Epidermal melanocyte (primary cell): Measurements from ENCODE around the gene PSG2.
"Not testable (repeated sequence)": the region's sequence is repeated elsewhere in the genome, so short reads cannot be mapped to it uniquely, and the experiment has no call there.

Source experiments
- DNase-seq: peaks from one replicate; pipeline ENCODE4 v3.0.0; 2011; ENCODE audit warnings: low spot score; ENCODE audit not compliant: insufficient read length

PSG2 gene

GRCh38 chr19:43082601-43083000 is at the start of gene PSG2:
Gene PSG2 (minus strand): TSS chr19:43082701. CDS start chr19:43082569, 132 bp downstream.
- DNase-seq = not testable (repeated sequence)

DNA sequence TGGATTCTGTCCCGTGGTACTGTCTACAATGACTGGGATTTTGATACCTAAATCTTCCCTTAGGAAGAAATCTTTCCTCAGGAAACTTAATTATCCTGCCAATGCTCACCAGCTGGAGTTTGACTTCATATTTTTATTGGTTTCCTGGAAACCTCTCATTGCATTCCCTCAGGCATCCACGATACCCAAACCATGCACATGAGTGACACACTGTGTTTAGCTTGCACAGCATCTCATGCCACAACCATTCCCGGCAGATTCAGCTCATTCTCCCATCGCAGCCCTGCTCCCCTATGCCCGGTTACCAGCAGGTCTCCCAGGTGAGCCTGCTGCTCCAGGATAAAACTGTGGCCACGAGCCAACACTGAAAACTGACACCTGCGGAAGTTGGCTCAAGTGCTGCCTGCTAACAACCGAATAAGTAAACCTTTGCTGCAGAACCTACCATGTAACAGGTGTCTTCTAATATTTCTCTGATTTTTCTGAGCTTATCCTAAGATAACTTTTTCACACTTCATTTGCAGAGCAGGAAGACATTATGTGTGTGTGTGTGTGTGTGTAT is 48.9 kb upstream of the PSG2 start:
- DNase-seq = not testable (repeated sequence)

- DNase-seq = not testable (repeated sequence)
Observed at GRCh38 chr19:43129197-43129596, 46.7 kb upstream of the PSG2 start.

DNA sequence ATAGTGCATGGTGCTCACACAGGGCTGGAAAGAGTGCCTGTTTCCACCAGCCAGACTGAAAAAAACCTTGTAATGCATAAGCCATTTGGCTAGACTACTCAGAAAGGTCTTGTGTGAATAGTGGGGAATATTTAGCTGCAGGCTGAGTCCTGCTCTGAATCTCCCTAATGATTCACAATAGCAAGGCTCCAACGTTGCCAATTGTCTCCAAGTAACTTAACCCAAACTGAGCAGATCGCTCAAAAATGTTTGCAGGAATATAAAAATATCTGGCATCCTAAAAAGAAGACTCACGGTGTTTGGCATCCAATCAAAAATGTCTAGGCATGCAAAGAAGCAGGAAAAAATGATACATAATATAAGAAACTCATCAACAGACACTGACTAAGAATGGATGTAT is 44.8 kb upstream of the PSG2 start:
- not testable (repeated sequence) for DNase-seq

DNA sequence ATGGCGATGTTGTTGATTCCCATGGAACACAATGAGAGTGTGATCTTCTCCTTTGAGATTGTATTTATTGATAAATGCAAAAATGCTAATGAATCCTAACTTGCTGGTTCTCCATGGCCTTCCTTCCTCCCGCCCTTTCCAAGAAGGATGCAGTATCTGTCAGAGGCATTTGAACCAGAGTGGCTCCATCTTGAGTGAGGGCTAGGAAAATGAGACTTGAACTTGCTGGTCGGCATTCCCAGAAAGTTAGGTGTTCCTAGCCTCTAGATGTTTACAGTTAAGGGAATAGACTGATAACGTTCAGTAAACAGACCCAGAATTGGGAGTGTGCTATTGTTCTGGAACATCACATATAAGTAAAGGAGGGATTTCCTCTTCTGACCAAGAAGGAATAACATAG is 44.2 kb upstream of the PSG2 start:
- DNase-seq = no peak

DNA sequence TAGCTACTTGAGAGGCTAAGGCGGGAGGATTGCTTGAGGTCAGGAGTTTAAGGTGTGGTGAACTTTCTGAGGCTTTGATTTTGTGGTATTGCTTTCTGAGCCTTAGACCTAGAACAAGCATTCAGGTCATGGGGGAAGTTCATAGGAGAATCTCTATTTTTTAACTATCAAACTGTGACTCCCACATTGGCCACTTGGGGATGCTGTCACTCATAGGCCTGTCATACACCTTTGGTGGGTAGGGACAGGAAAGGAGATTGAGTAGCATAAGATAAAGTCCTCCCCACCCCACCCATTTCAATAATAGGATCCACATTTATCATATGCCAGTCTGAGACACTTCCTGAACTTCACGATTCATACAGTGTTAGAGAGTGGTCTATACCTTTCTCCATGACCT is 41.9 kb upstream of the PSG2 start:
- DNase-seq = no peak

- not testable (repeated sequence) for DNase-seq
Observed at GRCh38 chr19:43120433-43121026, 38.0 kb upstream of the PSG2 start.

GRCh38 chr19:43119526-43119925 is 37.0 kb upstream of the PSG2 start:
- not testable (repeated sequence) for DNase-seq

DNA sequence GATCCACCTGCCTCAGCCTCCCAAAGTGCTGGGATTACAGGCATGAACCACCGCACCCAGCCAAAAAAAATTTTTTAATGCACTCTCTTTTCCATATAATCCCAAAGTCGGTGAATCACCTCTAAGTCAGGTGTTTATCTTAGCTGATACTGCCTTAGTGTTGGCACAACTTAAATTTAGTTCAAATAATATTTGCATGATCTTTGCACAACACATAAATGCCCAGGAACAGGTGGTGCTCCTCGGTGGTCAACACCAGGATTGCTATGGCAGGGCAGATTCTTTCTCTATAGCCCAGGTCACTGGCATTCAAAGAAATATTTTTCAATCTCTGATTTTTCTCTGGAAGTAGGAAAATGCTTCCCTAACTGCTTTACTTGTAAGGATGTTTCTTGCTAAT is 33.9 kb upstream of the PSG2 start:
- DNase-seq = not testable (repeated sequence)

- DNase-seq = not testable (repeated sequence)
Observed at GRCh38 chr19:43115548-43115947, 33.0 kb upstream of the PSG2 start.

GRCh38 chr19:43115064-43115463 is 32.6 kb upstream of the PSG2 start:
- not testable (repeated sequence) for DNase-seq

DNA sequence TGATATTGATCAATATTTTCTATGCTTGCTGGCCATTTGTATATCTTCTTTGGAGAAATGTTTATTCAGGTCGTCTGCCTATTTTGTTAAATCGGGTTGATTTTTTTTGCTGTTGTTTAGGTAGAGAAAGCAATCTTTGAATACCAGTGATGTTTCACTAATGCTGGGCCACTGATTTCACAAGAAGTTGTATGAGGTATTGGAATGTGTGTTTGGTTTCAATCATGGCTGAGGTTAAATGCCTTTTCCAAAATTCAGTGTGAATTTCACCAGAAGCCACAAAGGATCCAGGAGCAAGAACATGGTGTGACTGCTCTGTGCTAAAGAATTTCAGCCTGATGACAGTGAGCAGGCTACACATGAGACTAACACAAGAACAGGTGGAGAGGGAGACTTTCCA is 32.1 kb upstream of the PSG2 start:
- not testable (repeated sequence) for DNase-seq

GRCh38 chr19:43107401-43107800 is 24.9 kb upstream of the PSG2 start:
- DNase-seq = not testable (repeated sequence)

- DNase-seq = no peak
Observed at GRCh38 chr19:43105496-43105895, 23.0 kb upstream of the PSG2 start.

- DNase-seq = not testable (repeated sequence)
Observed at GRCh38 chr19:43104215-43104850, 21.8 kb upstream of the PSG2 start.

DNA sequence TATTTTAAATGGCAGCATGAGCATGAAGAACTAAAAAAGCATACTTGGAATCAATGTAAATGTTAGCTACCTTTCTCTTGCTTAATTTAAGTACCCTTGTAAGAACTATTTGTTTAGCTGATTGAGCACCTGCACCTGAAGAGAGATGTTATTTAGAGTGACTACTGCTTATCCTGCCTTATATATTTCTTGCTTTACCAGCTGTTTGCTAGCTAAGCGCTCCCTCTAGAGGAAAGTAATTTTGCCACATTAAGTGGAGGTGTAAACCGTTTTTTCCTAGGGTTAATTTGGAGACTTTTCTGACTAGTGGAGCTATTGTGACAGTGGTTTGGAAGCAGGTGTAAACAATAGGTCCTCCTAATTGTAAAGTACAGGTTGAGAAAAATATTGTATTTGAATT is 19.4 kb upstream of the PSG2 start:
- DNase-seq = no peak

GRCh38 chr19:43098416-43098815 is 15.9 kb upstream of the PSG2 start:
- not testable (repeated sequence) for DNase-seq

DNA sequence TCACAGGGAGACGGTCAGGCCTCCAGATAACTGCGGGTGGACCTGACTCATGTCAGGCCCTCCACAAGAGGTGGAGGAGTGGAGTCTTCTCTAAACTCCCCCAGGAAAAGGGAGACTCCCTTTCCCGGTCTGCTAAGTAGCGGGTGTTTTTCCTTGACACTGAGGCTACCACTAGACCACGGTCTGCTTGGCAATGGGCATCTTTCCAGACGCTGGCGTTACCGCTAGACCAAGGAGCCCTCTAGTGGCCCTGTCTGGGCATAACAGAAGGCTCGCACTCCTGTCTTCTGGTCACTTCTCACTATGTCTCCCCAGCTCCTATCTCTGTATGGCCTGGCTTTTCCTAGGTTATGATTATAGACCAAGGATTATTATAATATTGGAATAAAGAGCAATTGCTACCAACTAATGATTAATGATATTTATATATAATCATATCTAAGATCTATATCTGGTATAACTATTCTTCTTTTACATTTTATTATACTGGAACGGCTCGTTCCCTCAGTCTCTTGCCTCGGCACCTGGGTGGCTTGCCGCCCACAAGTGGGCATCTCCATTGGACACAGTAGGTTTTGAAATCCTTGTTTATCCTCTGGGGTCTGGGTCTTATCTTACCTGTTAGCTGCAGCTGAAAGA is 5.3 kb upstream of the PSG2 start:
- DNase-seq = not testable (repeated sequence)

DNA sequence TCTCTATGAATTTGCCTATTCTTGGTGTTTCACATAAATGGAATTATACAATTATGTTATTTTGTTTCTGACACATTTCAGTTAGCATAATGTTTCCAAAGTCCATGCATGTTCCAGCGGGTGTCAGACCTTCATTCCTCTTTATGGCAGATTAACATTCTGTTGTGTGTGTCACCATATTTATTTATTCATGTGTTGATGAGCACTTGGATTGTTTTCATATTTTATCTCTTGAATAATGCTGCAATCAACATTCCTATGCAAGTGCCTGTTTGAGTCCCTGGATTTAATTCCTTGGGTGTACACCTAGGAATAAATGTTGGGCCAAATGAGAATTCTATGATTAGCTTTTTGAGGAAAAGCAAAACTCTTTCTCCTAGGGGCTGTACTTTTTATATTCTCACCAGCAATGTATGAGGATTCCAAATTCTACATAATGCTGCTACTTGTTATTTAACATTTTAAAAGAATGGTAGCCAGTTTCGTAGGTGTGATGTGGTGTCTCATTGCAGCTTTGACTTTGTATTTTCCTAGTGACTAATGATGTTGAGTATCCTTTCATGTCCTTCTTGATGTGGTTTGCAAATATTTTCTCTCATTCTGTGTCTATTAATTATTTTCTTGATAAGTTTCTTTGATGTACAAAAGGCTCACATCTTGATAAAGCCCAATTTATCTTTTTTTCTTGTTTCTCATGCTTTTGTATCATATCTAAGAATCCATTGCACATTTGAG is 3.5 kb upstream of the PSG2 start:
- not testable (repeated sequence) for DNase-seq

- not testable (repeated sequence) for DNase-seq
Observed at GRCh38 chr19:43084196-43084832, 1.8 kb upstream of the PSG2 start.

DNA sequence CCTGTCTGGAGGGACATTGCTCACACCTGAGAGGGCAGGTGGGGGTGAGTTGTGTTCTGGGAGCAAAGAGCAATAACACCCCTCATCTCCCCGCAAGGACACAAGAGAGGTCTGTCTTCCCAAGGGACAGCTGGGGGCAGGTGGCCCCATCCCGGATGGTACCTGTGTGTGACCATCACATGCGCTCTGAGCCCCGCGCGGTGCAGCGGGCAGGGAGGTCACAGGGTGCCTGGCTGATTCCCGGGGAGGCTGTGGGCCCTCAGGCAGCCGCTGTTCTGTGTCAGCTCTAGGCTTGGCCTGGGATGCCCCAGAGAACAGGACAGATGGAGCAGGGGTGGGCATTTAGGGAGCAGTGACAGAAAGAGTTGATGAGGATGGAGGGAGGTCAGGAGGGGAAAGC is 1.2 kb upstream of the PSG2 start:
- not testable (repeated sequence) for DNase-seq
